A549 (cell line): ENCODE measurements around the gene CALU. TPM values are rescaled to one million over a fixed set of nuclear protein-coding genes. Genes with fewer than 3 reads are reported as not detected.

Source experiments
- ATAC-seq, 2 experiments: fragments of 200-7000 bp in 1 of 2; fragments of >200 bp in 1 of 2; cut with Nextera tagmentation in 1 of 2; cut with Tn5 transposase in 1 of 2; 3 replicates each; pipeline versions ENCODE4 v1.8.0 to v1.9.1; 2018 to 2020; ENCODE audit warnings: mild to moderate bottlenecking in 1 of 2, moderate library complexity in 1 of 2
- CTCF ChIA-PET: fragments of 300-600 bp; sonication (Branson Sonifier 250); formaldehyde crosslinking; extraction: SDS; loops from one replicate; lab custom pipeline; 2021; ENCODE audit warnings: antibody characterized with exemption, inconsistent platforms; lab: Yijun Ruan, JAX
- POLR2A ChIA-PET: fragments of 350-600 bp; formaldehyde crosslinking; extraction: SDS; loops from one replicate; lab custom pipeline; 2021; ENCODE audit warnings: antibody characterized with exemption, inconsistent platforms; lab: Yijun Ruan, JAX
- DNase-seq, 2 experiments: peaks; one replicate each; pipeline versions ENCODE4 v3.0.0 to v3.0.0-alpha.2; 2011 to 2016; ENCODE audit warnings: low read depth in 1 of 2, low spot score in 1 of 2
- FAIRE-seq: peaks from 2 replicates; lab custom pipeline; 2011; peaks lifted over from hg19 to GRCh38; lab: Jason Lieb, UNC
- H3K27ac ChIP-seq, 2 experiments: fragments of >200 bp; sonication (Bioruptor Twin); formaldehyde crosslinking; 3 replicates each; pipeline ENCODE4 v1.5.1; 2016 to 2017
- H3K4me1 ChIP-seq: fragments of >200 bp; sonication (Bioruptor Twin); formaldehyde crosslinking; 3 replicates; pipeline ENCODE4 v1.6.1; 2016
- H3K4me2 ChIP-seq: fragments of >200 bp; sonication (Bioruptor Twin); formaldehyde crosslinking; 3 replicates; pipeline ENCODE4 v1.6.1; 2016
- H3K4me3 ChIP-seq: fragments of >200 bp; sonication (Bioruptor Twin); formaldehyde crosslinking; 3 replicates; pipeline ENCODE4 v1.5.1; 2016
- H3K9me3 ChIP-seq: fragments of >200 bp; sonication (Bioruptor Twin); formaldehyde crosslinking; 3 replicates; pipeline ENCODE4 v1.6.1; 2016
- BHLHE40 ChIP-seq: IDR thresholded peaks from 2 replicates; pipeline ENCODE4 v1.6.1; 2012; ENCODE audit warnings: low read depth, low read length, inconsistent platforms
- CEBPB ChIP-seq, 2 experiments: fragments of >200 bp in 1 of 2; sonication (Bioruptor Twin) in 1 of 2; formaldehyde crosslinking in 1 of 2; IDR thresholded peaks; 2 replicates each; pipeline ENCODE4 v1.6.1; 2012 to 2016
- FOXS1 ChIP-seq: fragments of 250-450 bp; sonication (Bioruptor Pico); IDR thresholded peaks from 2 replicates; pipeline ENCODE4 v1.5.0; 2020; ENCODE audit warnings: mild to moderate bottlenecking, moderate library complexity
- GATA3 ChIP-seq: IDR thresholded peaks from 2 replicates; pipeline ENCODE4 v1.6.1; 2012; ENCODE audit warnings: borderline replicate concordance
- HDAC2 ChIP-seq: fragments of 200-600 bp; sonication (generic); IDR thresholded peaks from 2 replicates; pipeline ENCODE4 v1.6.1; 2016
- HES2 ChIP-seq: fragments of >200 bp; sonication (Bioruptor Twin); formaldehyde crosslinking; IDR thresholded peaks from 2 replicates; pipeline ENCODE4 v1.6.1; 2016
- HOXB5 ChIP-seq: fragments of 250-450 bp; sonication (Bioruptor Pico); IDR thresholded peaks from 2 replicates; pipeline ENCODE4 v1.5.0; 2020; ENCODE audit warnings: mild to moderate bottlenecking, moderate library complexity
- JUN ChIP-seq, 2 experiments: fragments of >200 bp; sonication (Bioruptor Twin); formaldehyde crosslinking; IDR thresholded peaks; 2 replicates in 1 of 2; 3 replicates in 1 of 2; pipeline ENCODE4 v1.6.1; 2016 to 2017
- JUNB ChIP-seq: fragments of >200 bp; sonication (Bioruptor Twin); formaldehyde crosslinking; IDR thresholded peaks from 2 replicates; pipeline ENCODE4 v1.6.1; 2016
- KDM5A ChIP-seq: fragments of 200-600 bp; sonication (generic); IDR thresholded peaks from 2 replicates; pipeline ENCODE4 v1.6.1; 2016; ENCODE audit warnings: antibody characterized with exemption, mild to moderate bottlenecking
- MAX ChIP-seq: IDR thresholded peaks from 2 replicates; pipeline ENCODE4 v1.6.1; 2012
- MYC ChIP-seq: IDR thresholded peaks from 2 replicates; pipeline ENCODE4 v1.6.1; 2012; ENCODE audit warnings: mild to moderate bottlenecking, inconsistent platforms, low read length, improper control_type of control experiment, borderline replicate concordance
- NFE2L2 ChIP-seq: fragments of 150-350 bp; conservative IDR thresholded peaks from 2 replicates; pipeline ENCODE4 v1.6.1; 2014; ENCODE audit warnings: low read length
- NPAS2 ChIP-seq: fragments of 250-450 bp; sonication (Bioruptor Pico); IDR thresholded peaks from 2 replicates; pipeline ENCODE4 v1.8.0; 2022; ENCODE audit warnings: mild to moderate bottlenecking, moderate library complexity, borderline replicate concordance
- PBX3 ChIP-seq: IDR thresholded peaks from 2 replicates; pipeline ENCODE4 v1.6.1; 2012
- PHF8 ChIP-seq: fragments of 200-600 bp; sonication (generic); IDR thresholded peaks from 2 replicates; pipeline ENCODE4 v1.6.1; 2016; ENCODE audit warnings: low read depth, mild to moderate bottlenecking, antibody characterized with exemption, moderate library complexity, borderline replicate concordance
- POLR2AphosphoS2 ChIP-seq: conservative IDR thresholded peaks from 2 replicates; pipeline ENCODE4 v1.6.1; 2012; ENCODE audit warnings: low read length, improper control_type of control experiment, inconsistent platforms
- RAD21 ChIP-seq, 2 experiments: fragments of >200 bp in 1 of 2; sonication (Bioruptor Twin) in 1 of 2; formaldehyde crosslinking in 1 of 2; IDR thresholded peaks in 1 of 2; conservative IDR thresholded peaks in 1 of 2; 2 replicates in 1 of 2; 3 replicates in 1 of 2; pipeline ENCODE4 v1.6.1; 2012 to 2018; ENCODE audit warnings: inconsistent platforms in 1 of 2
- RNF2 ChIP-seq: fragments of 200-600 bp; sonication (generic); IDR thresholded peaks from 2 replicates; pipeline ENCODE4 v1.6.1; 2016; ENCODE audit warnings: low read depth, mild to moderate bottlenecking, antibody characterized with exemption, moderate library complexity, borderline replicate concordance
- SMC3 ChIP-seq: fragments of >200 bp; sonication (Bioruptor Twin); formaldehyde crosslinking; IDR thresholded peaks from 3 replicates; pipeline ENCODE4 v1.6.1; 2018; ENCODE audit warnings: inconsistent platforms
- SREBF2 ChIP-seq: fragments of 450-650 bp; IDR thresholded peaks from 2 replicates; pipeline ENCODE4 v1.6.1; 2014; ENCODE audit warnings: mild to moderate bottlenecking, moderate library complexity
- TFCP2L1 ChIP-seq: fragments of 250-450 bp; sonication (Bioruptor Pico); IDR thresholded peaks from 2 replicates; pipeline ENCODE4 v1.5.0; 2021; ENCODE audit warnings: mild to moderate bottlenecking
- TP53 ChIP-seq: fragments of 250-450 bp; sonication (Bioruptor Pico); IDR thresholded peaks from 2 replicates; pipeline ENCODE4 v1.5.0; 2021; ENCODE audit warnings: mild to moderate bottlenecking, moderate library complexity
- USF2 ChIP-seq: fragments of 450-650 bp; IDR thresholded peaks from 2 replicates; pipeline ENCODE4 v1.6.1; 2014; ENCODE audit warnings: antibody characterized with exemption
- ZC3H11A ChIP-seq: fragments of 450-650 bp; IDR thresholded peaks from 2 replicates; pipeline ENCODE4 v1.6.1; 2014; ENCODE audit warnings: antibody characterized with exemption, mild to moderate bottlenecking
- WGBS: methylation state at CpG from one replicate; pipeline ENCODE4 v1.1.6; 2017; ENCODE audit errors: missing lambda C conversion rate; 5-methylcytosine and 5-hydroxymethylcytosine counted together
- polyA plus RNA-seq, 4 experiments: library from polyadenylated mRNA; depleted of rRNA in 3 of 4; stranded (reverse); fragments of >200 nt; fragmentation: RNase III in 1 of 4; extraction: RNeasy Plus Mini Kit Qiagen cat#74134 plus additional on column Dnase treatment in 1 of 4; gene quantifications; 2 replicates in 3 of 4; 3 replicates in 1 of 4; pipeline ENCODE4 v1.2.3, GENCODE V29; 2011 to 2017

The CALU gene
- polyA plus RNA-seq, 2 of the 4 experiments (the other 2 are of a cell fraction) = 192 to 233 TPM

- ChIA-PET CTCF (no interaction called here), POLR2A (no interaction called here)
- H3K9me3 ChIP-seq = no peaks in the 10 kb centered on the region
- no peak overlapping the region for H3K4me3 ChIP-seq
- TF ChIP-seq BHLHE40 (no peak), ZC3H11A (no peak), TFCP2L1 (CRISPR knock-in tag) (no peak), CEBPB (IDR thresholded peaks at IDR 0.05) (no peak), PHF8 (no peak), HOXB5 (CRISPR knock-in tag) (no peak), SREBF2 (no peak), NFE2L2 (no peak), GATA3 (no peak), RNF2 (no peak), MYC (no peak), RAD21 (conservative IDR thresholded peaks at IDR 0.05 in 1 of 2, IDR thresholded peaks at IDR 0.05 in 1 of 2) (no peak), KDM5A (no peak), NPAS2 (CRISPR knock-in tag) (no peak), MAX (no peak)
- DNase-seq (no peak), ATAC-seq (no peak), FAIRE-seq (no peak)
- no peaks in the 10 kb centered on the region for H3K4me1 ChIP-seq
- no peak overlapping the region for H3K4me2 ChIP-seq
- no peak overlapping the region for H3K27ac ChIP-seq
Measured at GRCh38 chr7:128721376-128721775, 17.8 kb upstream of the CALU start.

GRCh38 chr7:128724743-128725142, 14.4 kb upstream of the CALU start:
- FAIRE-seq (no peak), DNase-seq (no peak), ATAC-seq (no peak)
- Histone ChIP-seq H3K27ac (no peak overlapping the region), H3K9me3 (no peaks in the 10 kb centered on the region), H3K4me2 (no peak overlapping the region), H3K4me3 (no peak overlapping the region), H3K4me1 (no peaks in the 10 kb centered on the region)
- ChIA-PET CTCF (interaction anchor here (0.6 to 1.7 kb wide), 4 partner anchors 11 to 367 kb away, joined by 3 to 4 read pairs (median 3); partner anchors contain the start of gene CALU), POLR2A (interaction anchor here (0.6 to 0.8 kb wide), 2 partner anchors 14 to 378 kb away, joined by 3 to 8 read pairs; no protein-coding TSS in a partner anchor)
- WGBS = 65% methylated on average over 5 of the region's 5 CpGs
- no peak for TF ChIP-seq RNF2
- TF ChIP-seq ZC3H11A = no peak
- TF ChIP-seq HES2 = no peak
- TF ChIP-seq NPAS2 (CRISPR knock-in tag) = no peak

- no peaks in the 10 kb centered on the region for H3K4me1 ChIP-seq
- WGBS = 62% methylated on average over 2 of the region's 2 CpGs
- ATAC-seq = no peak
- FAIRE-seq = no peak
- H3K27ac ChIP-seq = no peak overlapping the region
- H3K4me2 ChIP-seq = no peak overlapping the region
- H3K4me3 ChIP-seq = no peak overlapping the region
- no peak for DNase-seq
- ChIA-PET CTCF (interaction anchor here (0.8 to 1.7 kb wide), 7 partner anchors 11 to 366 kb away, joined by 3 to 5 read pairs (median 4); partner anchors contain the start of genes CALU and GARIN1A), POLR2A (no interaction called here)
- no peaks in the 10 kb centered on the region for H3K9me3 ChIP-seq
- no peak for TF ChIP-seq SMC3
- peak; percentile 46 for TF ChIP-seq USF2
Measured at GRCh38 chr7:128725531-128725930, 13.6 kb upstream of the CALU start.

GRCh38 chr7:128726059-128726736, 13.0 kb upstream of the CALU start:
- POLR2A ChIA-PET = no interaction called here
- no peak for DNase-seq
- no peak overlapping the region for H3K27ac ChIP-seq
- no peaks in the 10 kb centered on the region for H3K9me3 ChIP-seq
- no peaks in the 10 kb centered on the region for H3K4me1 ChIP-seq
- CTCF ChIA-PET = interaction anchor here (0.8 to 1.5 kb wide), 7 partner anchors 10 to 366 kb away, joined by 3 to 5 read pairs (median 4); partner anchors contain the start of genes CALU and GARIN1A
- H3K4me3 ChIP-seq = no peak overlapping the region
- no peak overlapping the region for H3K4me2 ChIP-seq
- TF ChIP-seq POLR2AphosphoS2 (no peak), JUNB (no peak), HDAC2 (no peak), FOXS1 (CRISPR knock-in tag) (no peak), RAD21 (conservative IDR thresholded peaks at IDR 0.05 in 1 of 2, IDR thresholded peaks at IDR 0.05 in 1 of 2) (no peak), TP53 (no peak), JUN (IDR thresholded peaks at IDR 0.05) (no peak), PBX3 (no peak), ZC3H11A (no peak)
- TF ChIP-seq, all 56 proteins: peak for 0
- FAIRE-seq = no peak
- ATAC-seq = no peak
- WGBS = 62% methylated on average over 8 of the region's 8 CpGs
